CD4-positive, alpha-beta T cell treated with Interleukin-1 beta for 1 hour (primary cell): ENCODE measurements around the gene GNRHR.

Experiments used
- DNase-seq, 2 donors: peaks; one replicate each; pipeline ENCODE4 v3.0.0-alpha.2; 2020 to 2022

Gene GNRHR

DNA sequence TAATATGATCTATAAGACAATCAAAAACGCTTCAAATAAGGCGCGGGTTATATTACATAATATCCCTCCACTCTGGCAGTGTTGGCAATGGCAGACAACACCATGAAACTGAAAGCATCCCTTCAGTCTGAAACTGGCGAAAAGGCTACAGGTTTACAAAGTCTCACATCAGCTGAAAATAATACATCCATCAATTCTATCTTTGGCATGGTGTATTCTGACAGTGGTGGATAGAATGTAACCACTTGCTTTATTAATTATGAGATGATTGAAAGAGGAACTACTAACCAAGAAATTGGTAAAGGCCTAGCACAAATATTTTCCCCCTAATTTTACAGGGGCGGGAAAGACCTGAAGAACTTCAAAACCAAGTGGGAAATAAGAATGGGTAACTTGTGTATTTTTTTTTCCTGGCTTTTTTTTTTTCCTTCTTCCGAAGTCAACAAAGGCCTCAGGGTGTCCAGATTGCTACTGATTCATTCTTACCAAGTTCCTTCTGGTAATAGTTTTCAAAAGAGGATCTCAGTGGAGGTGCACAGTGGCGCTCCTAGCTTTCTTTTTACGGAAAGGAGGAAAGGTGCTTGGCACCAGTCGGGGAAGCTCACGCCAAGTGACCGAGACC lies 54.0 kb downstream of the GNRHR start:
- DNase-seq = peak in 1 of 2 donors; percentile 42

- peak in 1 of 2 donors; percentile 1 for DNase-seq
These were observed 54.6 kb downstream of the GNRHR start for GRCh38 chr4:67699603-67700002.

DNA sequence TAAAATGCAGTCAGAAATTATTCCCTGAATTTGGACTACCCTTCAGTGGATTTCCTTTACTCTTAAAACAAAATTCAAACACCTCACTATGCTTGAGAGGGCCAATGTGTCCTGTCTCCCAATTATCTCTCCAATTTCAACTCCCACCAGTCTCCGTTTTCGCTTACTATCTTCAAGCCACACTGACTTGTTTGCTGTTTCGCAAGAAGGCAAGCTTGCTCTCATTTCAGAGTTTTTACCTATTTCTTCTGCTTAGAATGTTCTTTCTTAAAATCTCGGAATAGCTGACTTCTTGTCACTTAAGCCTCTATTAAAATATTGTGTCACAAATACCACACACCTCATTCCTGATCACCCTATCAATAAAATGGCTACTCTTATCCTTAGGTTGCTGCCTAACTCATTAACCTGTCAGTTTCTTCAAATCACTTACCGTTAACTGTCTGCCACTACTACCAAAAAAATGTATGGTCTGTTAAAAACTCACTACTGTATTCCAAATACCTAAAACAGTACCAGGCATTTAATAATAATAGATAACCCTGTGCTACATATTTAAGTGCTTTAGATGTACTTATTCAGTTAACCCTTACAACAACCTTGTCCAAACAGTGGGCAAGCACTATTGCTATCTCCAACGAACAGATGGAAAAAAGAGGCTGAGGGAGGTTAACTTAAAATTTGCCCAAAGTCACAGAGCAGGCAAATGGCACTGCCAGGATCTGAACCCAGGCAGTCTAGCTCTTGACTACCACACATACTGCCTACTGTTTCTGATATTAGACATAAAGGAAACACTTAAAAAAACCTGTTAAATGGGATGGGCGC lies 56.1 kb downstream of the GNRHR start:
- DNase-seq = no peak

- no peak for DNase-seq
These were observed 58.1 kb downstream of the GNRHR start for GRCh38 chr4:67696061-67696460.

- no peak for DNase-seq
These were observed 59.5 kb downstream of the GNRHR start for GRCh38 chr4:67694662-67695061.

- no peak for DNase-seq
These were observed 62.9 kb downstream of the GNRHR start for GRCh38 chr4:67691328-67691727.
